Measurements from ENCODE around the gene KIRREL3. TPM values are rescaled to one million over a fixed set of nuclear protein-coding genes. Genes with fewer than 3 reads are reported as not detected.

Gene KIRREL3
- total RNA-seq, 1 donor from 2014 or later, result 0.38 TPM

DNA sequence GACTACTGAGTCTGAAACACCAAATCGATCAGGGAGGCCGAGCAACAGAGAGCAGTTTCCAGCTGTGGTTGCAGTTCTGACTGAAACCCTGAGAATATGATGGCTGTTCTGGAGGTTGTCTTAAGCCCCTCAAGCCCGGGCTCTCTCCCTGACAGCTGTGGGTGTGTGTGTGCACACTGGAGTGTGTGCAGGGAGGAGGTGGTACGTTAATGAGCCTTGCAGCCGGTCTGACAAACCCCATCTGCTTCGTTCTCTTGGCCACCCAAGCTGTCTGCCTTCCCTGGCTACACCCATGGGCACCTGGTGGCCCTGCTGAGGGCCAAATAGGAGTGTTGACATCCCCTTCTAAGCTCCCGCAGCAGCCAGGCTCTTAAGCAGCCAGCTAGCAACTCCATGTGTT lies 189.8 kb downstream of the KIRREL3 start:
- Mint-ChIP-seq H3K4me1 (ENCODE audit: unreplicated experiment) (no peaks in the 10 kb centered on the region), H3K27ac (ENCODE audit: unreplicated experiment) (no peak overlapping the region), H3K36me3 (ENCODE audit: low read depth, unreplicated experiment) (no peaks in the 10 kb centered on the region), H3K9me3 (ENCODE audit: unreplicated experiment) (no peaks in the 10 kb centered on the region), H3K27me3 (ENCODE audit: unreplicated experiment) (no peaks in the 10 kb centered on the region), H3K4me3 (ENCODE audit: unreplicated experiment) (no peak overlapping the region)
- no peak for DNase-seq (ENCODE audit: low spot score)
- TF ChIP-seq, protein P1, sequence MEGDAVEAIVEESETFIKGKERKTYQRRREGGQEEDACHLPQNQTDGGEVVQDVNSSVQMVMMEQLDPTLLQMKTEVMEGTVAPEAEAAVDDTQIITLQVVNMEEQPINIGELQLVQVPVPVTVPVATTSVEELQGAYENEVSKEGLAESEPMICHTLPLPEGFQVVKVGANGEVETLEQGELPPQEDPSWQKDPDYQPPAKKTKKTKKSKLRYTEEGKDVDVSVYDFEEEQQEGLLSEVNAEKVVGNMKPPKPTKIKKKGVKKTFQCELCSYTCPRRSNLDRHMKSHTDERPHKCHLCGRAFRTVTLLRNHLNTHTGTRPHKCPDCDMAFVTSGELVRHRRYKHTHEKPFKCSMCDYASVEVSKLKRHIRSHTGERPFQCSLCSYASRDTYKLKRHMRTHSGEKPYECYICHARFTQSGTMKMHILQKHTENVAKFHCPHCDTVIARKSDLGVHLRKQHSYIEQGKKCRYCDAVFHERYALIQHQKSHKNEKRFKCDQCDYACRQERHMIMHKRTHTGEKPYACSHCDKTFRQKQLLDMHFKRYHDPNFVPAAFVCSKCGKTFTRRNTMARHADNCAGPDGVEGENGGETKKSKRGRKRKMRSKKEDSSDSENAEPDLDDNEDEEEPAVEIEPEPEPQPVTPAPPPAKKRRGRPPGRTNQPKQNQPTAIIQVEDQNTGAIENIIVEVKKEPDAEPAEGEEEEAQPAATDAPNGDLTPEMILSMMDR (IDR thresholded peaks at IDR 0.05; ENCODE audit: unreplicated experiment), result no peak

DNA sequence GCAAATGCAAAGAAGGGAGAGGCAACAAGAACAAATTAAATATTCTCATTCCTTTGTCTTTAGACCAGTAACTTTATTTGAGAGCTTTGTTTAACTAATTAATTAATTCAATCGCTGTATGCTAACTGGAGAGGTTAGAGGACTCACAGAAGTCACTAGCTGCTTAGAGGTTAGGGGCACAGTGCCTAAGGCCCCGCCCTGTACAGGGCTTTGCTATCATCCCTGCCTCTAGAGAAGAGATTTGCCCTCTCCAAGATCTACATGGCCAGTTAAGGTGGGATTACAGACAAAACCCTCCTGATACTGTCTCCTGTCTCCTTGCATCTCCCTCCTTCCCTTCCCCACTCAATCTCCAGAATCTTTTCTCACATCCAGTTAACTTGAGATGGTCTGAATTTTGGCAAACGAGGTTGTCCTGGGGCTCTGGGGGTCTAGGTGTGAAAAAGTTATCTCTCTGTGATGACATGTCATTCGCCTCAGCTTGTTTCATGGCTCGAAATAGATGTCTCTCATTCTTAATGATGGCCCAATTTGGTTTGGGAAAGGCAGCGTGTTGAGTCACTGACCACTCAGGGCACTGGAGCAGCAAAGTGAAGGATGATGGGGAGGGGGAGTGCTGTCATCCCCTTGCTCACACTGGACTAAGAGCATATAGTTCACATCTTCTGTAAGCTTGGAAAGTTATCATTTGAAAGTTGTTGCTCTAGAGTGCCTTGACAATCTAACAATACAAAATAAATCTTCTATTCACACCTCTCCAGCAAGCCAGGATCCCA lies 190.9 kb downstream of the KIRREL3 start:
- Mint-ChIP-seq H3K4me1 (ENCODE audit: unreplicated experiment) (no peaks in the 10 kb centered on the region), H3K36me3 (ENCODE audit: low read depth, unreplicated experiment) (no peaks in the 10 kb centered on the region), H3K9me3 (ENCODE audit: unreplicated experiment) (no peaks in the 10 kb centered on the region), H3K27me3 (ENCODE audit: unreplicated experiment) (no peaks in the 10 kb centered on the region), H3K4me3 (ENCODE audit: unreplicated experiment) (no peak overlapping the region), H3K27ac (ENCODE audit: unreplicated experiment) (no peak overlapping the region)
- no peak for DNase-seq (ENCODE audit: low spot score)
- TF ChIP-seq, protein P1 (IDR thresholded peaks at IDR 0.05; ENCODE audit: unreplicated experiment), result no peak

DNA sequence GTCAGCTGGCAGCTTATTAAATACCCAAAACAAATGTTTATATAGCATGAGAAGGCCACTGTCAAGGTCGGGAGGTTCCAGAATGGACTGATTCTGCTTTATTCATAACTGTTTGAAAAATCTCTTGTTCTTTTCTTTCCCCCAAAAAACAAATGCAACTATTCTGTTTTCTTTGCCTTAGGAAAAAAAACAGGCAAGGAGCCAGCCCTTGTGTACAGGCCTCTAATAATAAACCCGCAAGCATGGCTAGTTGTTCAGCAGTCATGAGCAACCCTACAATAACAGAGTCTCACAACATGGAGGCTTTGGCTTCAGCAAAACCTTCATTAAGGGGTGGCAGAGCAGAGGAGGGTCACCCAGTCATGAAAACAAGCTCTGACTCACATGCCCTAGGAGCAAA lies 191.7 kb downstream of the KIRREL3 start:
- no peaks in the 10 kb centered on the region for H3K9me3 Mint-ChIP-seq (ENCODE audit: unreplicated experiment)
- H3K4me1 Mint-ChIP-seq (ENCODE audit: unreplicated experiment), result no peaks in the 10 kb centered on the region
- H3K36me3 Mint-ChIP-seq (ENCODE audit: low read depth, unreplicated experiment), result no peaks in the 10 kb centered on the region
- no peak overlapping the region for H3K27ac Mint-ChIP-seq (ENCODE audit: unreplicated experiment)
- no peaks in the 10 kb centered on the region for H3K27me3 Mint-ChIP-seq (ENCODE audit: unreplicated experiment)
- no peak for DNase-seq (ENCODE audit: low spot score)
- no peak overlapping the region for H3K4me3 Mint-ChIP-seq (ENCODE audit: unreplicated experiment)
- TF ChIP-seq, protein P1 (IDR thresholded peaks at IDR 0.05; ENCODE audit: unreplicated experiment), result no peak

DNA sequence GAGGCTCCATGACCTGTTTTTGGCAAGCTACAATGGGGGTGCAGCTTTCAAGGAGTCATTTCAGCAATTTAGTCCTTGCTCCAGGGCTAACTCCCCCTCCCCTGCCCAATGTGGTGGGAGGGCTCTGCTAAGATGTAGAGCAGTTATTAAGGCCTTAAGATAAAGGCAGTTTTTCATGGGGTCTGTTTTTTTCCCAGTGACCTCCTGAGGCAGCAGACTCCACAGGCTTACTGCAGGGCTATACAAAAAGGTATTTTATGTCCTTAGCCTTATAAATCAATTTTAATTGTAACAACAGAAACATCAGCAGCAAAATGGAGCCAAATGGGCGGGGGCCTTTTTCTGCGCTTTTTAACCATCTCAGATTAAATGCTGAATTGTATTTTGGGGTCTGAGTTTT lies 192.3 kb downstream of the KIRREL3 start:
- Mint-ChIP-seq H3K9me3 (ENCODE audit: unreplicated experiment) (no peaks in the 10 kb centered on the region), H3K4me3 (ENCODE audit: unreplicated experiment) (no peak overlapping the region), H3K36me3 (ENCODE audit: low read depth, unreplicated experiment) (no peaks in the 10 kb centered on the region), H3K4me1 (ENCODE audit: unreplicated experiment) (no peaks in the 10 kb centered on the region), H3K27ac (ENCODE audit: unreplicated experiment) (no peak overlapping the region), H3K27me3 (ENCODE audit: unreplicated experiment) (no peaks in the 10 kb centered on the region)
- TF ChIP-seq, protein P1 (IDR thresholded peaks at IDR 0.05; ENCODE audit: unreplicated experiment), result no peak
- no peak for DNase-seq (ENCODE audit: low spot score)

DNA sequence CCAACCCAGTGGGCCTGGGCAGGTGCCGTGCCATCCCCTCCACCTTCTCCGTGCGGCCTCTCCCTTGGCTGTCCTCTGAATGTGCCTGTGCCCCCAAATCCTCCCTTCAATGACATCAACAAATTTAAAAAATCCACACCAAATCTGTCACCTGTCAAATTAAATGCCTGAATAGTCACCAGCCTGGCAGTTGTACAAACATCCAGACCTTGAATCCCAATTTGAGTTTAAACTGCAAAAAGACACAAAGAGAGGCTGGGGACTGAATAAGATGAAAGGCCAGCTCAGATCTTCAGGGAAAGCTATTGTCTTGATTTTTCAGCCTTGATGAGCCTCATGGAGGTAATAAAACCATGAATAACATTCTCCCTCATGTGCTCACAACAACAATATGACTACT lies 194.7 kb downstream of the KIRREL3 start:
- H3K4me3 Mint-ChIP-seq (ENCODE audit: unreplicated experiment), result no peak overlapping the region
- H3K27me3 Mint-ChIP-seq (ENCODE audit: unreplicated experiment), result peaks cover under 1% of the 10 kb centered on the region
- no peak overlapping the region for H3K27ac Mint-ChIP-seq (ENCODE audit: unreplicated experiment)
- TF ChIP-seq, protein P1 (IDR thresholded peaks at IDR 0.05; ENCODE audit: unreplicated experiment), result no peak
- H3K9me3 Mint-ChIP-seq (ENCODE audit: unreplicated experiment), result no peaks in the 10 kb centered on the region
- DNase-seq (ENCODE audit: low spot score), result no peak
- H3K36me3 Mint-ChIP-seq (ENCODE audit: low read depth, unreplicated experiment), result no peaks in the 10 kb centered on the region
- no peaks in the 10 kb centered on the region for H3K4me1 Mint-ChIP-seq (ENCODE audit: unreplicated experiment)
